Measurements from ENCODE around the gene COL18A1.

COL18A1 gene

DNA sequence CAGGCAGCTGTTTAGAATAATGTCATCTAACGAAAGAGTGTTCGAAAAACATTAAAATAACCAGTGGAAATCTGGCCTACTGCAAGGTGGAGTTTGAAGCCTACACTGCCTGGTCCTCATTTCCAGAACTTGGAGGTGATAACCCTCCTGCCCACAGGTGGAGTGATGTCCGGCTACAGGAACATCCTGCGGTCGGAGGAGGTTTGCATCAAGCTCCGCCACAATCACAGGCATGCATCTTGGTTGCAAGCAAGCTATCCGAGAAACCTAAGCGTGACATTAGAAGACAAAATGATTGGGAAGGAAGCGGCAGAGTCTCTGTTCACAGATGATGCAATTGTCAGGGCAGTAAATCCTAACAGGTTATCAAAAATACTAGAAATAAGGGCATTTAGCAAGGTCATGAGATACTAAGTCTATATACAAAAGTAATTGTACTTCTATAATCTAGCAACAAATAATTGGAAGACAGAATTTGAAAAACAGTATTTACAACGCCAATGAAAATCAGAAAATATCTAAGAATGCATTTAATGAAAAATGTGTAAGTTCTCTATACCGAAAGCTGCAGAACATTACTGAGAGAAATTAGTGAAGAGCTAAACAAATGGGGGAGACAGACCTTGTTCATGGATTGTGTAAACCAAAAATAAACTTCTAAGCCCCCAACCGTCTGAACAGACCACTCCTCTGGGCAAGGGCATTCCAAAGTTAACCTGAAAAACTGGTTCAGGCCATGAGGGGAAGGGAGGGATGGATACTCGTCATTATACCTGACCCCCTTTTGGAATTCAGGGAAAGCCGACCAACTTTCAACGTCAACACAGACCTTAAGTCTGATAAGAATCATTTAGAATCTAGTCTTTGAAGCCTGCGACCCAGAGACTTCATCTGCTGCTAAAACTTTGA is 141.9 kb downstream of the COL18A1 start:
- TF ChIP-seq, protein P1, sequence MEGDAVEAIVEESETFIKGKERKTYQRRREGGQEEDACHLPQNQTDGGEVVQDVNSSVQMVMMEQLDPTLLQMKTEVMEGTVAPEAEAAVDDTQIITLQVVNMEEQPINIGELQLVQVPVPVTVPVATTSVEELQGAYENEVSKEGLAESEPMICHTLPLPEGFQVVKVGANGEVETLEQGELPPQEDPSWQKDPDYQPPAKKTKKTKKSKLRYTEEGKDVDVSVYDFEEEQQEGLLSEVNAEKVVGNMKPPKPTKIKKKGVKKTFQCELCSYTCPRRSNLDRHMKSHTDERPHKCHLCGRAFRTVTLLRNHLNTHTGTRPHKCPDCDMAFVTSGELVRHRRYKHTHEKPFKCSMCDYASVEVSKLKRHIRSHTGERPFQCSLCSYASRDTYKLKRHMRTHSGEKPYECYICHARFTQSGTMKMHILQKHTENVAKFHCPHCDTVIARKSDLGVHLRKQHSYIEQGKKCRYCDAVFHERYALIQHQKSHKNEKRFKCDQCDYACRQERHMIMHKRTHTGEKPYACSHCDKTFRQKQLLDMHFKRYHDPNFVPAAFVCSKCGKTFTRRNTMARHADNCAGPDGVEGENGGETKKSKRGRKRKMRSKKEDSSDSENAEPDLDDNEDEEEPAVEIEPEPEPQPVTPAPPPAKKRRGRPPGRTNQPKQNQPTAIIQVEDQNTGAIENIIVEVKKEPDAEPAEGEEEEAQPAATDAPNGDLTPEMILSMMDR (IDR thresholded peaks at IDR 0.05; ENCODE audit: low read depth, low read length, missing control alignments), result no peak
- DNase-seq, result no peak
- no peaks in the 10 kb centered on the region for H3K27me3 ChIP-seq (replicated peaks)
- H3K36me3 ChIP-seq (replicated peaks), result no peaks in the 10 kb centered on the region
- no peak overlapping the region for H3K27ac ChIP-seq
- in situ Hi-C loops (cut with HindIII; ENCODE audit: low pct_ligation_motif_present, low sequenced_read_pairs), result no loop called here
- no peak overlapping the region for H3K4me3 ChIP-seq (ENCODE audit: low read depth, low read length)

DNA sequence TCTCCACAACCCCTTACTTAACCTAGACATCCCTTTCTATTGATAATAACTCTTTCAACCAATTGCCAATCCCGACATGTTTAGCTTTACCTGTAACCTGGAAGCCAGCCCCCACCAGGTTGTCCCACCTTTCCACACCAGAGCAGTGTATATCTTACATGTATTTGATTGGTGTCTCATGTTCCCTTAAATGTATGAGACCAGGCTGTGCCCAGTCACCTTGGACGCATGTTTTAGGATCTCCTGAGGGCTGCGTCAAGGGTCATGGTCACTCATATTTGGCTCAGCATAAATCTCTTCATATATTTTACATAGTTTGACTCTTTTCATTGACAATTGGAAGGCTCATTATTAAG is 142.6 kb downstream of the COL18A1 start:
- Histone ChIP-seq H3K4me3 (ENCODE audit: low read depth, low read length) (no peak overlapping the region), H3K27me3 (replicated peaks) (no peaks in the 10 kb centered on the region), H3K36me3 (replicated peaks) (no peaks in the 10 kb centered on the region), H3K27ac (no peak overlapping the region)
- TF ChIP-seq, protein P1 (IDR thresholded peaks at IDR 0.05; ENCODE audit: low read depth, low read length, missing control alignments), result no peak
- in situ Hi-C loops (cut with HindIII; ENCODE audit: low pct_ligation_motif_present, low sequenced_read_pairs), result no loop called here
- DNase-seq, result no peak

DNA sequence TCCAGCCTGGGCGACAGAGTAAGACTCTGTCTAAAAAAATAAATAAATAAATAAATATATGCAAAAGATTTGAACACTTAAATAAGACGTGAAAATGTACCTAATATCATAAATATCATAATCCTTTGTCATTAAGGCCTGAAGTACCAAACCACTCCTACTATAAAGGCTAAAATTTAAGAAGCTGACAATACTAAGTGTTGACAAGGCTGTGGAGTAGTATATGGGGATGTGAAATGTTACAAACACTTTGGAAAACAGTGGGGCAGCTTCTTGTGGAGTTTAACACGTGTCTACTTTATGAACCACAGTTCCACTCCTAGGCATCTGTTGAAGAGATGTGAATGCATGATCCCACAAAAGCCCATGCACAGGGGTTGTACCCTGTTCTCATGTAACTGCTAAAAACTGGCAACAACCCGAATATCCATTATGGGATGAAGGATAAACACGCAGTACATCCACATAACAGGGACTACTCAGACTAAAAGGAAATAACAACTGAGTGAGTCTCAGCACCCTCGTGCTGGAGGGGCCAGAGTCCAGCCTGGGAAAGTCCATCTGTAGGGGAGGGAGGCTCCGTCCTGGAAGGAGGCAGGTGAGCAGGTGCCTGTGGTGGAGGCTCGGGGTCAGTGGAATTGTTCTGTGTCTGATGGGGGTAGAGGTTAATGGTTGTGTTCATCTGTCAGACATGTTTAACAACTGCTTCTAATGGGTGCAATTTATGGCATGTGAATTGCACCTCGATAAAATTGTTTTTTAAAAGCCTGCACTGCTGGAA is 143.9 kb downstream of the COL18A1 start:
- no peaks in the 10 kb centered on the region for H3K27me3 ChIP-seq (replicated peaks)
- TF ChIP-seq, protein P1 (IDR thresholded peaks at IDR 0.05; ENCODE audit: low read depth, low read length, missing control alignments), result no peak
- in situ Hi-C loops (cut with HindIII; ENCODE audit: low pct_ligation_motif_present, low sequenced_read_pairs), result no loop called here
- H3K36me3 ChIP-seq (replicated peaks), result no peaks in the 10 kb centered on the region
- DNase-seq, result no peak
- no peak overlapping the region for H3K4me3 ChIP-seq (ENCODE audit: low read depth, low read length)
- no peak overlapping the region for H3K27ac ChIP-seq

DNA sequence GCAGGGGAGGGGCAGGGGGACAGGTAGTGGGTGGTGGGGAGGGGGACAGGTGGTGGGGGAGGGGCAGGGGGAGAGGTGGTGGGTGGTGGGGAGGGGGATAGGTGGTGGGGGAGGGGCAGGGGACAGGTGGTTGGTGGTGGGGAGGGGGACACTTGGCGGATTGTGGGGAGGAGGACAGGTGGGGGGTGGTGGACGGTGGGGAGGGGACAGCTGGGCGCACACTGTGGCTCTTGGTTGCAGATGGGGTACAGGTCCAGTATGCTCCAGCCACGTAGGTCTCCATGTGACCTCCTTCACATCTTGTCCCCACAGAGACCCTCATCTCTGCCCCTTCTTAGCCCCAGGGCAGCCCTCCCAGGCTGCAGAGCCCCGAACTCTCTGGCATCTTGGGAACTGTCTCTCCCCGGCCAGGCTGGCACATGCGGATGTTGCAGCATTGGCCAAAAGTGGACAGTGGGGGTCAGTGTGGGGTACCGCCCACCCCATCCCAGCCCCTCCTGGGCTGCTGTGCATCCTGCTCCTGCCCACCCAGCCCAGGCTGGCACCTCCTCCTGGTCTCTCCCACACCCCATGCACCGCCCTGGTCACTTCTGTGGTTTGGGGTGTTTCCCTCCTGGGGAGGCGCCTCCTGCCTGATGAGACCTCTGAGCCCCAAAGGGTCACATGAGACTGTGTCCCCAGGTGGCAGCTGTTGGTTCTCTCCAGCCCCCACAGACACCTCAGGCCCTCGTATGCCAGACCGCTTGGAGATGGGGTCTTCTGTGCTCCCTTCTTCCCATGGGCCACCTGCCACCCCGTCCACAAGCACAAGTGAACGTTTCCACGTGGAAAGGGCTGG is 144.9 kb downstream of the COL18A1 start:
- H3K36me3 ChIP-seq (replicated peaks), result no peaks in the 10 kb centered on the region
- DNase-seq, result no peak
- H3K27ac ChIP-seq, result no peak overlapping the region
- H3K4me3 ChIP-seq (ENCODE audit: low read depth, low read length), result no peak overlapping the region
- no peaks in the 10 kb centered on the region for H3K27me3 ChIP-seq (replicated peaks)
- TF ChIP-seq, protein P1 (IDR thresholded peaks at IDR 0.05; ENCODE audit: low read depth, low read length, missing control alignments), result no peak
- in situ Hi-C loops (cut with HindIII; ENCODE audit: low pct_ligation_motif_present, low sequenced_read_pairs), result no loop called here

DNA sequence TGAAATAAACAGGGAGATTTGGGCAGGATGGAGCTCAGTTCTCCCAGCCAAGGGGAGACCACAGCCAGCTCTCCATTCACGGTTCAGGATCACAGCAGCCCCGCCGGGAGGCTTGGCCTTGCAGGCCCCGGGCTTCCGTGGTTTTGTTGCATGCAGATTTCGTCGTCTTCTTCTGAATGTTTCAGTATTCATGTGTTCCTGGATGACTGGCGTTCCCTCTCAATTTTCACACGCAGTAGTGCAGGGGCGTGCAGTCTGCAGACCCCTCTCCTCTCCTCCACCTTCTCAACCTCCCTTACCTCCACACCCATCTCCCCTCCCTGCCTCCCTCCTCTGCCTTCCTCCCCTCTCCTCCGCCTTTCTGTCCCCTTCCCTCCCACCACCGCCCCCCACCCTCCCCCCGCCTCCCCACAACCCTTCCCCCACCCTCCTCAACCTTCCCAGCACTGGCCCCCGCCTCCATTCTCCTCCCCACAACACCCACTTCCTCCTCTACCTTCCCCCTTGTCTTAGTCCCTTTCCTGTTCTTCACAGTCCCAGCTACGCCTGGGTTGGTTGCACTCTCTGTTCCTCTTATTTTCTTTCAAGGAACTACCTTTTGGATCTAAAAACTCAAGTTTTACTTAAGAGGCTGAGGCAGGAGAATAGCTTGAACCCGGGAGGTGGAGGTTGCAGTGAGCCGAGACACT is 145.7 kb downstream of the COL18A1 start:
- H3K27ac ChIP-seq, result no peak overlapping the region
- DNase-seq, result no peak
- no peaks in the 10 kb centered on the region for H3K36me3 ChIP-seq (replicated peaks)
- TF ChIP-seq, protein P1 (IDR thresholded peaks at IDR 0.05; ENCODE audit: low read depth, low read length, missing control alignments), result no peak
- no peaks in the 10 kb centered on the region for H3K27me3 ChIP-seq (replicated peaks)
- H3K4me3 ChIP-seq (ENCODE audit: low read depth, low read length), result no peak overlapping the region
- in situ Hi-C loops (cut with HindIII; ENCODE audit: low pct_ligation_motif_present, low sequenced_read_pairs), result no loop called here
